ENCODE data around the gene LPP.

The LPP gene

GRCh38 chr3:188370081-188370830 is 216.3 kb downstream of the LPP start:
- DNase-seq, result no peak

GRCh38 chr3:188378786-188379185 is 224.8 kb downstream of the LPP start:
- DNase-seq, result no peak

DNA sequence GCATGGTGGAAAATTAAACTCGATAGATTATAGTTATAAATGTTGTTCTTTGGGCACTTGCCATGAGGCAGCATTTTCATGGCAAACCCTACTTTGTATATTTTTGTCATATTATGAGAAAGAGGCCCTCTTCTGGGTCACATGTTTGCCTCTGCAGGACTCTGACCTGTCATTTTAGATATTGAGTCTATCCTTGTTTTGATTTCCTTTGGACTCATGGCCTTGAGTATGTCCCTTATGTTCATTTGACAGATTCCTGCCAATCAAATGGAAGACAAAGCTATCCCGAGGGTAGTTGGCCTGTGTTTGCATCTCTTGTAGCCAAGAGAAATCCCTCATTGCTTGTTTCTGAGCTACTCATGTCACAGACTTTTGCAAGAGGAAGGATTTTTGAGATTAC is 226.3 kb downstream of the LPP start:
- no peak for DNase-seq

- DNase-seq, result no peak
These were observed 226.8 kb downstream of the LPP start for GRCh38 chr3:188380722-188381121.

DNA sequence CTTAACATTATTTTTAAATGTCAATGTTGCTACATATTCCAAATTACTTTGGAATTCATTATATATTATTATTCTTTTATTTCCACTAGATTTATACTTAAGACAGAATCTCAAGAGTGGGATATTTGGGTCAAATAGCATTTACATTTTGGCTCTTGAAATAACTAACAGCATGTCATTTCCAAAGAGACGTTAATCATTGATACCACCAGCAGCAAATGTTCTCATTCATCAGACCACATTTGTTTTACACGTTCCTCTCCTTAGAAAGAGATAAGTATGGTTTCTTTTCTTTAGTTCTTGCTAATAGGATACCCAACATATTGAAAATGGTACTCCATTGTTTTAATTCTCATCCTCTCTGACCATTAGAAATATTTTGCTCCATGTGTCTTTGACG is 229.8 kb downstream of the LPP start:
- no peak for DNase-seq

DNA sequence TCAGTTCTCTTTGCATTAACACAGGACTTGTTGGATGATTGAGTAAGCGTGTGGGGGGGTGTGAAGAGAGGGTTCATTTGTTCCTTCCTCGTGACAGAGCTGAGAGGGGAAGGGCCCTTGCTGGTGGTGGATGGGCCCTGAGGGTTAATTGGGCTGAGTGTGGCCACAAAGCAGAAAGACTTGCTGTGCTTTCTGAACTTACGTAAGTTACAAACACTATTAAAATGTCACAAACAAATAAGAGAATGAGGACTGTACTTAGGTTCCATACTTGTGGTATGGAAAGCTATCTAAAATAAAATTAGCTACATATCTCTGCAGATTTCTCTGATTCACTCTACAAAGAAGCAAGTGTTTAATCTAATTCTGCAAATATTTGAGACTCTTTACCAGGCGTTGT is 231.3 kb downstream of the LPP start:
- DNase-seq, result no peak

DNA sequence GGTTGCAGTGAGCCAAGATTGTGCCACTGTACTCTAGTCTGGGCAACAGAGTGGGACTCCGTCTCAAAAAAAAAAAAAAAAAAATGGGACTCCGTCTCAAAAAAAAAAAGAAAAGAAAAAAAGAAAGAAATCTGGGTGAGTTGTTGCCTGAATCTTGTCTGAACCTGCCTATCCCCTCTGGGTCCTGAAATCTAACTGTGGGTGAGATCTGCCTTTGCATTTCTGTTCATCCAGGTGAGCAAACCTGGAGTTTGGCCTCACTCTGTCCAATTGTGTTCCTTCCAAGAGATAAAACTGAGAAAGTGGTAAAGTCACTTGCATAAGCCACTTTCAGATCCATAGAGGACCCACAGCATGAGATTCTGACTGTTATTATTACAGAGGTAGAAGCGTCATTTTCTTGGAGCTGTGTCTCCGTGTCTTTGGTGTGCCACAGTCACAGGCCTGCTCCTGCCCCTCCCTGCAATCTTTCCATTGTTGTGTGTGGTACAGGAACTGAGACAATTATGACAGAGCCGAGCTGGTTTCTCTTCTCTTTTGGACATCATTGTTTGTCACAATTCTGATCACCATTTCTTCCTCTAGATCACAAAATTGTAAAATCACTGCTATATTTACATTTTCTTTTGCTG is 235.9 kb downstream of the LPP start:
- no peak for DNase-seq

- no peak for DNase-seq
These were observed 236.4 kb downstream of the LPP start for GRCh38 chr3:188390343-188390718.

DNA sequence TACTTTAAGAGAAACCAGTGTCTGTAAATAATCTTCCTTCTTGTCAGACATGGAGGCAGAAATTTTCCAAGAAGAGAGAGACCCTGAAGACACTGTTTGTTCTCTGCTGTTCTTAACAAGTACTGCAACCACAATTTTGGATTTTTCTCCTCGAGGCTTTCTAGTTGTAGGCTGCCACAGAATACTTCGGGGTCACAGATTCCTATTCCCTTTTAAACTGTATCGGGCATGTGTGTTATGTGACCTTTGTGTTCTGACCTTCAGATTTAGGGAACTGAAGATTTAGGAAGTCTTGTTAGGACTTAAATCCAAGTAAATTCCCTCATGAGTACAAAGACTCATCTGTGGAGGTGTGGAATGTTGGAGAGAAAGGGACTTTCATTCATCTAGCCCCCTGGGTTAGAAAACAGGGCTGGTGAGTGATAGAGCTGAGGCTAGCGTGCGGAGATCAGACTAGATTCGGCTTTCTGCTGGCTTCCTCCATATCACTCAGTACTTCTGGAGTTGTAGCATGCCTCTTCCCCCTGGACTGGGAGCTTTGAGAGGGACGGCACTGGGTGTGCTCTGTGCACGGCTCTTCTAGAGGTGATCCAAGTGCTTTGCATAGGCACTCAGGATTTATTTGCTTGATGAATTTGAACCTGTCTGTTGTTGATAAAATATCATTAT is 237.0 kb downstream of the LPP start:
- DNase-seq, result no peak

- DNase-seq, result no peak
These were observed 237.6 kb downstream of the LPP start for GRCh38 chr3:188391592-188391991.

DNA sequence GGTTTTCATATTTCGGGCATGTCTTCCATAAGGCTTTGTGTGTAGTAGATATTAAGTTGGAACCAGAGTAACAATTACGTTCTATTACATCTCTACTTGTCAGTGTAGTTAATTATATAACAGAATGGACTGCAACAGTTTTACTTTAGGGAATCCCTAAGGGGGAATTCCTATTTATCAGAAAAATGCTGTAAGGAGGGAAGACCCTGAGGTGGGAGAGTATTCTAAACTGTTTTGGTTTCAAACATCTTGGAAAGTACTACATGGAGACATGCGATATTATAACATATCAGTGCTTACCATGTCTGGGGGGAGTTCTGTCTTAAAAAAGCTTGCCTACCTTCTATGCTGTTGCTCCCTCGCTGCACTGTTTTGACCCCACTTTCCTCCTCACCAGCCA is 238.1 kb downstream of the LPP start:
- DNase-seq, result no peak

- DNase-seq, result no peak
These were observed 240.7 kb downstream of the LPP start for GRCh38 chr3:188394623-188395022.

GRCh38 chr3:188396251-188396650 is 242.3 kb downstream of the LPP start:
- DNase-seq, result no peak

DNA sequence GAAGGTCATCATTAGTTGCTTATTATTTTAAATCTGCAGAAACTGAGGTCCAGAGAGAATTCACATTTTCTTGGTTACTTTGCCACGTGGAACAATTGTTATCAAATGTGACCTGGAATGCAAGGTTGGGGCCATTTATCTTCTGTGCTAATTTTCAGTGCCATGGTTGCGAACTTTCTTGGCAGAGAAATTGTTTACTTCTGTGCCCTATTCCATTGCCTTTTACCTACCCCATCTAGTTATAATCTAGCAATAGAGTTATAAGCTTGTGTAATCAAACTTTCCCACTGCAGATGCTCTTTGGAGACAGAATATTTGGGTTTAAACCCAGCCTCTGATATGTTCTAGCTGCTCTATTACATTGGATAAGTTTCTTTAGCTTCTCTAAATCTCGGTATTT is 242.9 kb downstream of the LPP start:
- no peak for DNase-seq

- no peak for DNase-seq
These were observed 244.1 kb downstream of the LPP start for GRCh38 chr3:188397766-188398705.

DNA sequence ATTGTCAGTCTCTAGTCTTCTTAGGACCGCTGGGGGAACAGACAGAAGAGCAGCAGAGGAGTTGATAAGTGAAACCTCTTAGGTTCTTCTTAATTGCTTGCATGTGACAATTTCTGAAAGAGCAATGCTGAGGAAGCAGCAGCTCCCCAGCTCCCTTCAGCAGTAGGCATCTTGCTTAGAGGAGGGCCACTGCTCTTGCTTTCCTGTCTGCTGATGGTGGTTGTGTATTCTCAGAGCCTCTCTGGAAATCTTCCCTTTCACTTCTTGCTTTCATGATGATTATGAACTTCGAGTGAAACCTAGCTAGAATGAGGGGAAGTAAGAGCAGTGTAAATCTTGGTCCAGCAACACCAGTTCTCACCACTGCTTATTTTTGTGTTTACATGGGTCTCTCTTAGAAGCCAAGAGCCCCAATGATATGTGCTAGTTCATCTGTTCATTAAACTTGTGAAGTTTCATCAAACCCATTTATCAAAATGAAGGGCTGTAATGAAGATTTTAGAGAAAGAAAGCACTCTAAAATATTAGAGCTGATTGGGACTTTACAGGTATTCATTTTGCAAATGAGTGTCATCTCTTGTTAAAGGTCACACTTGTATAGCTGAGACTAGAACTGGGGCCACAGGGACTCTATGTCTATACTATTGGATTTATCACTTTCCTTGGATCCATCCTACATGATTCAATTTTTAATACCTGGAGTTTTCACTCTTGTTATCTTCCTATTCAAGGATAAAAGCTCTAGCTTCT is 246.7 kb downstream of the LPP start:
- DNase-seq, result no peak

DNA sequence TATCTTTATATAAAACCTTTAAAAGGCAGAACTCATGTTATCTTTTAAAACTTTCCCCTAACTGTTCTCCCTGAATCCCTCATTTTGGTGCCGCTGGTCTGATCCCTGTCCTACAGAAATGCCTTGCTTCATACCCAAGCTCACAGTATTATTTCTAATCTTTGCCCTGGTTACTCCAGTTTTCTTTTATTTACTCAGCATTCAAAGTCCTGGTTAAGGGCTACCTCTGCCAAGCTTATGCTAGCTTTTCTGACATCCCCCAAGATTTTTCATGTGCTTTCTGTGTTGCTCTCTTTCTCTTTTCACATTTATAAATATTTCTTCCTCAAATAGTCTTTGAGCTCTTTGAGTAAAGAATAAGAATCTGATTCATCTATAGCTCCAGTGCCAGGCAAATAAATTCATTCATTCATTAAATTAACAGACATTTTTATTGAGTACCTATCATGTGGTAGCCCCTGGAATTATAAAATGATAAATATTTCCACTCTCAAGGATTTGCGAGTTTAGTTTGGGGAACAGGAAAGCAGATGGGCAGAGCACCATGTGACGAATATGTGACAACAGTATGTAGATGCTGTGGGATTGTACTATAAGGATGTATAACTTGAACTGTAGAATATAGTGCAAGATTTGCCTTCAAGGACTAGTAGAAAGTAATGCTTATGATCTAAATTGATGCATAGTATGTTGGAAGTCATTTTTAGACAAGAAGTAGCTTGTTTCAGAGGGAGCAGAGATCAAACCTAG is 247.5 kb downstream of the LPP start:
- no peak for DNase-seq

- no peak for DNase-seq
These were observed 248.3 kb downstream of the LPP start for GRCh38 chr3:188402229-188402628.

- no peak for DNase-seq
These were observed 249.4 kb downstream of the LPP start for GRCh38 chr3:188403404-188403803.

DNA sequence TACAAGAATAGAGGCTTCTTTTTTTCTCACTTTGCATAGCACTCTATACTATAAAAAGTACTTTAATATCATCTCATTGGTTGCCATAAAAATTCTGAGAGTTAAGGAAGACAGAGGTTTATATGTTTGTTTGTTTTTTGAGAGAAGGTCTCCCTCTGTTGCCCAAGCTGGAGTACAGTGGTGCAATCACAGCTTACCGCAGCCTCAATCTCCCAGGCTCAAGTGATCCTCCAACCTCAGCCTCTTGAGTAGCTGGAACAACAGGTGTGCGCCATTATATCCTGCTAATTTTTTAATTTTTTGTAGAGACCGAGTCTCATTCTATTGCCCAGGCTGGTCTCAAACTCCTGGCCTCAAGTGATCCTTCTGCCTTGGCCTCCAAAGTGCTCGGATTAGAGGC is 250.2 kb downstream of the LPP start:
- no peak for DNase-seq

DNA sequence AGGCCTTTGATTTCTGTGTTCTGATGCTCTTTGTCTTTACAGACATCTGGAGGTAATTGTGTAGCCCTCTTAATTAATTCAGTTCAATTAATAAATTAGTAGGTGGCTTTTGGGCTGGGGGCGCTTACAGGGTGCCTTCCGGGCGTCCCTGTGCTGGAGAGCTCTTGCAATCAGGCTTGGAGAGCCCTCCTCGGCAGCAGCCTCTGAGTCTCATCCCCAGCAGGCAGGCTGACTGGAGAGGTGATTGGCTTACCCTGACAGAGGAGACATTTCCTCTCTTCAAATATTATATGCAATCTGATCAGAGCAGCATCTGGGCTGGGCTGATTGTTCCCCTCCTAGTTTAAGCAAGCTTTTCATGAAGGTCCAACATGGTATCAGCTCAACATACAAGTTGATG is 250.7 kb downstream of the LPP start:
- DNase-seq, result no peak

All from SW 1271 (cell line).